H9 (cell line): ENCODE measurements around the gene SNX33. TPM values are rescaled to one million over a fixed set of nuclear protein-coding genes. Genes with fewer than 3 reads are reported as not detected.

Experiments used
- DNase-seq: peaks from one replicate; pipeline ENCODE4 v3.0.0-alpha.2; 2017
- H2AFZ ChIP-seq: one replicate; pipeline ENCODE4 v1.6.1; 2013; ENCODE audit warnings: mild to moderate bottlenecking, low read length, control low read depth, moderate library complexity
- H2AK5ac ChIP-seq: 2 replicates; pipeline ENCODE4 v1.6.1; 2013; ENCODE audit warnings: low read length, control low read depth, mixed read lengths; ENCODE audit not compliant: insufficient read length
- H2BK120ac ChIP-seq: one replicate; pipeline ENCODE4 v1.6.1; 2013; ENCODE audit warnings: low read depth, mild to moderate bottlenecking, low read length, control low read depth, inconsistent platforms; ENCODE audit not compliant: poor library complexity, severe bottlenecking
- H2BK12ac ChIP-seq: 2 replicates; pipeline ENCODE4 v1.6.1; 2013; ENCODE audit warnings: low read length, control low read depth, mixed read lengths, low read depth; ENCODE audit not compliant: insufficient read length
- H2BK15ac ChIP-seq: 2 replicates; pipeline ENCODE4 v1.6.1; 2013; ENCODE audit warnings: low read depth, low read length, control low read depth
- H2BK20ac ChIP-seq: one replicate; pipeline ENCODE4 v1.6.1; 2013; ENCODE audit warnings: low read depth, mild to moderate bottlenecking, low read length, control low read depth, inconsistent platforms; ENCODE audit not compliant: poor library complexity, severe bottlenecking
- H2BK5ac ChIP-seq: 2 replicates; pipeline ENCODE4 v1.6.1; 2013; ENCODE audit warnings: low read length, control low read depth, mixed read lengths; ENCODE audit not compliant: insufficient read length
- H3K14ac ChIP-seq: 2 replicates; pipeline ENCODE4 v1.6.1; 2013; ENCODE audit warnings: low read length, control low read depth; ENCODE audit not compliant: insufficient read depth
- H3K18ac ChIP-seq: 2 replicates; pipeline ENCODE4 v1.6.1; 2013; ENCODE audit warnings: low read depth, mild to moderate bottlenecking, mixed read lengths, low read length, control low read depth; ENCODE audit not compliant: insufficient read length
- H3K23ac ChIP-seq: 2 replicates; pipeline ENCODE4 v1.6.1; 2013; ENCODE audit warnings: low read length, control low read depth, mixed read lengths, low read depth; ENCODE audit not compliant: insufficient read length
- H3K23me2 ChIP-seq: 2 replicates; pipeline ENCODE4 v1.6.1; 2013; ENCODE audit warnings: low read depth, mild to moderate bottlenecking, mixed read lengths, low read length, control low read depth; ENCODE audit not compliant: insufficient read length, poor library complexity, severe bottlenecking
- H3K27ac ChIP-seq: 2 replicates; pipeline ENCODE4 v1.5.1; 2013; ENCODE audit warnings: low read length, control low read depth, mixed read lengths, low read depth; ENCODE audit not compliant: insufficient read length
- H3K27me3 ChIP-seq: 2 replicates; pipeline ENCODE4 v1.6.1; 2013; ENCODE audit warnings: low read length, control low read depth, inconsistent platforms; ENCODE audit not compliant: insufficient read depth
- H3K4ac ChIP-seq: 2 replicates; pipeline ENCODE4 v1.6.1; 2013; ENCODE audit warnings: low read depth, mild to moderate bottlenecking, control low read depth, inconsistent platforms, low read length, moderate library complexity
- H3K4me1 ChIP-seq: 2 replicates; pipeline ENCODE4 v1.6.1; 2013; ENCODE audit warnings: low read length, control low read depth, inconsistent platforms; ENCODE audit not compliant: insufficient read depth
- H3K4me2 ChIP-seq: 2 replicates; pipeline ENCODE4 v1.6.1; 2013; ENCODE audit warnings: low read length, control low read depth, mixed read lengths; ENCODE audit not compliant: insufficient read length, insufficient read depth
- H3K56ac ChIP-seq: 2 replicates; pipeline ENCODE4 v1.6.1; 2013; ENCODE audit warnings: low read depth, mild to moderate bottlenecking, mixed read lengths, low read length, control low read depth; ENCODE audit not compliant: insufficient read length
- H3K79me1 ChIP-seq: 2 replicates; pipeline ENCODE4 v1.6.1; 2013; ENCODE audit warnings: low read depth, mild to moderate bottlenecking, moderate library complexity, low read length, control low read depth, inconsistent platforms; ENCODE audit not compliant: insufficient read depth, poor library complexity, severe bottlenecking
- H3K79me2 ChIP-seq: 2 replicates; pipeline ENCODE4 v1.6.1; 2013; ENCODE audit warnings: low read length, control low read depth, inconsistent platforms; ENCODE audit not compliant: insufficient read depth
- H3K9ac ChIP-seq: 2 replicates; pipeline ENCODE4 v1.6.1; 2013; ENCODE audit warnings: low read length, control low read depth, mixed read lengths; ENCODE audit not compliant: insufficient read length; ENCODE audit errors: extremely low read depth
- H3K9me3 ChIP-seq: one replicate; pipeline ENCODE4 v1.6.1; 2013; ENCODE audit warnings: low read depth, low read length, inconsistent platforms; ENCODE audit not compliant: control insufficient read depth
- H3T11ph ChIP-seq: one replicate; pipeline ENCODE4 v1.6.1; 2013; ENCODE audit warnings: mild to moderate bottlenecking, low read length, control low read depth, inconsistent platforms
- H4K20me1 ChIP-seq: one replicate; pipeline ENCODE4 v1.6.1; 2013; ENCODE audit not compliant: control insufficient read depth, insufficient read length, insufficient read depth
- H4K5ac ChIP-seq: 2 replicates; pipeline ENCODE4 v1.6.1; 2013; ENCODE audit warnings: low read depth, mild to moderate bottlenecking, mixed read lengths, low read length, control low read depth; ENCODE audit not compliant: insufficient read length
- H4K8ac ChIP-seq: replicated peaks from 2 replicates; pipeline ENCODE4 v1.6.1; 2013; ENCODE audit warnings: low read length, control low read depth, mixed read lengths, low read depth; ENCODE audit not compliant: insufficient read length
- H4K91ac ChIP-seq: 2 replicates; pipeline ENCODE4 v1.6.1; 2013; ENCODE audit warnings: low read depth, mild to moderate bottlenecking, moderate library complexity, mixed read lengths, low read length, control low read depth; ENCODE audit not compliant: insufficient read length
- H3K27ac Mint-ChIP-seq, 3 experiments: 2 replicates in 2 of 3; 3 replicates in 1 of 3; pipeline ENCODE4 v1.8.0; 2020 to 2021; ENCODE audit warnings: mixed read lengths in 3 of 3, mild to moderate bottlenecking in 1 of 3, moderate library complexity in 1 of 3
- H3K27me3 Mint-ChIP-seq: 2 replicates; pipeline ENCODE4 v1.8.0; 2021; ENCODE audit warnings: low read depth, mild to moderate bottlenecking, moderate library complexity, mixed read lengths
- H3K36me3 Mint-ChIP-seq, 3 experiments: 2 replicates in 2 of 3; 3 replicates in 1 of 3; pipeline ENCODE4 v1.8.0; 2020 to 2021; ENCODE audit warnings: low read depth in 3 of 3, mixed read lengths in 3 of 3; ENCODE audit not compliant: insufficient read depth in 1 of 3
- H3K4me1 Mint-ChIP-seq, 2 experiments: 2 replicates each; pipeline ENCODE4 v1.8.0; 2020; ENCODE audit warnings: mixed read lengths in 2 of 2
- H3K4me3 Mint-ChIP-seq, 2 experiments: 2 replicates in 1 of 2; 3 replicates in 1 of 2; pipeline ENCODE4 v1.8.0; 2020 to 2021; ENCODE audit warnings: mild to moderate bottlenecking in 2 of 2, mixed read lengths in 2 of 2, moderate library complexity in 1 of 2
- H3K9me3 Mint-ChIP-seq, 2 experiments: 2 replicates in 1 of 2; 3 replicates in 1 of 2; pipeline ENCODE4 v1.8.0; 2020; ENCODE audit warnings: mild to moderate bottlenecking in 2 of 2, mixed read lengths in 2 of 2, moderate library complexity in 1 of 2
- WGBS: extraction: QIAGEN DNeasy Blood & Tissue Kit; methylation state at CpG from one replicate; pipeline ENCODE4 v1.1.7; 2013; ENCODE audit warnings: missing lambda C conversion rate, low lambda C conversion rate, mixed read lengths; ENCODE audit not compliant: insufficient read length; ENCODE audit errors: extremely low coverage; 5-methylcytosine and 5-hydroxymethylcytosine counted together
- total RNA-seq: library from RNA; stranded (reverse); gene quantifications from 2 replicates; pipeline ENCODE4 v1.2.1, GENCODE V29; 2021
- TF ChIP-seq, protein P1 (sequence below): fragments of 200-600 bp; sonication (generic); conservative IDR thresholded peaks from 3 replicates; pipeline ENCODE4 v1.8.0; 2021; ENCODE audit warnings: antibody characterized with exemption, mild to moderate bottlenecking

Gene SNX33
- total RNA-seq, 1 experiment from 2014 or later, result 17.7 TPM

DNA sequence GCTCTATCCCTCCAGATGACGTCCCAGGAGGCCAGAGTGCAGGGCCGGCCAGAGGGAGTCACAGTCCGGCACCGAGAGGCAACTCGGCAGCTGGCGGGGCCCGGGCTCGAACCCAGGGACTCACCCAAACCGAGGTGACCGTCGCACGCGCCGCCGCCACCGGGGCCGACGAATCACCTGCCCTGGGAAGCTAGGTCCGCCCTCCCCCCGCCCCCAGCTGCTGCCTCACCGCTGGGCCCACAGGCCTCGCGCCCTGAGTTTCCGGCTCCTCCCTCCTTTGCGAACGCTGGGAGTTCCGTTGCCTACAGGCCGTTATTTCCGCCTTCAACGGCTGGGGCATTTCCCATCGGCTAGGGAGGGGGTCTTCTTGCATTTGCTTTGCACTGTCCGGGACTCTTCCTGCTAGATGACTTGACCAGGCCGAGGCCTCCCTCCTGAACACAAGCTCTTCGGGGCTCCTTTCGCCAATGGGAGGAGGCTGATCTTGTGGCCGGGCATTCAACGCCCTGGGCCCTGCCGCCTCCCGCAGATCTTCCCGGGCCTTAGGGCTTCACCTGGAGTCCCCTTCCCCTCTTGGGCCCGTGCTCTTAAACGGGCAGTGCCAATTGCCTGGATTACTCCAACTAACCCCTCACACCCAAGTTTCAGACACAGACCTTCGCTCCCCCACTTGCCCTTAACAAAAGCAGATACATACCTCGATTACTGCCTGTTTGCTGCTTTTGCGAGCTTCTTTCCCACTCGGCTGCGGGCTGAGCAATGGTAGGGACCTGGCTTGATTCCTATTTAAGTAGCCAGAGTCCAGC, 22.0 kb upstream of the SNX33 start, which contains the start of gene SNUPN:
TSS of gene SNUPN (minus strand) at position 184 of the 806 bp plus-strand sequence. CDS start 4,674 bp downstream, outside the sequence.
- no peak within 1 kb of the TSS for H2BK12ac ChIP-seq
- H3K9me3 Mint-ChIP-seq, result no peaks in the 10 kb centered on the region
- TF ChIP-seq, protein P1, sequence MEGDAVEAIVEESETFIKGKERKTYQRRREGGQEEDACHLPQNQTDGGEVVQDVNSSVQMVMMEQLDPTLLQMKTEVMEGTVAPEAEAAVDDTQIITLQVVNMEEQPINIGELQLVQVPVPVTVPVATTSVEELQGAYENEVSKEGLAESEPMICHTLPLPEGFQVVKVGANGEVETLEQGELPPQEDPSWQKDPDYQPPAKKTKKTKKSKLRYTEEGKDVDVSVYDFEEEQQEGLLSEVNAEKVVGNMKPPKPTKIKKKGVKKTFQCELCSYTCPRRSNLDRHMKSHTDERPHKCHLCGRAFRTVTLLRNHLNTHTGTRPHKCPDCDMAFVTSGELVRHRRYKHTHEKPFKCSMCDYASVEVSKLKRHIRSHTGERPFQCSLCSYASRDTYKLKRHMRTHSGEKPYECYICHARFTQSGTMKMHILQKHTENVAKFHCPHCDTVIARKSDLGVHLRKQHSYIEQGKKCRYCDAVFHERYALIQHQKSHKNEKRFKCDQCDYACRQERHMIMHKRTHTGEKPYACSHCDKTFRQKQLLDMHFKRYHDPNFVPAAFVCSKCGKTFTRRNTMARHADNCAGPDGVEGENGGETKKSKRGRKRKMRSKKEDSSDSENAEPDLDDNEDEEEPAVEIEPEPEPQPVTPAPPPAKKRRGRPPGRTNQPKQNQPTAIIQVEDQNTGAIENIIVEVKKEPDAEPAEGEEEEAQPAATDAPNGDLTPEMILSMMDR, result no peak
- peak within 1 kb of the TSS; percentile 65 for H3K27ac ChIP-seq
- H3T11ph ChIP-seq, result no peak within 1 kb of the TSS
- H2BK5ac ChIP-seq, result no peak within 1 kb of the TSS
- H2AFZ ChIP-seq, result no peak within 1 kb of the TSS
- H3K4me3 Mint-ChIP-seq, result peak within 1 kb of the TSS; percentile 86 to 89
- no peaks in the 10 kb centered on the region for H3K79me1 ChIP-seq
- H3K4me1 Mint-ChIP-seq, result peaks cover 8 to 12% of the 10 kb centered on the region in 2 experiments; a peak in 3 of 4 replicates
- peak within 1 kb of the TSS; percentile 90 to 98 (median 98) for H3K27ac Mint-ChIP-seq
- H3K4me2 ChIP-seq, result peak within 1 kb of the TSS; percentile 99
- no peaks in the 10 kb centered on the region for H4K20me1 ChIP-seq
- peaks cover 0 to 3% (median 1%) of the 10 kb centered on the region in 3 experiments; a peak in 1 of 7 replicates for H3K36me3 Mint-ChIP-seq
- peak within 1 kb of the TSS; percentile 67 for H3K18ac ChIP-seq
- DNase-seq, result peak; percentile 97
- H2BK15ac ChIP-seq, result no peak within 1 kb of the TSS
- no peaks in the 10 kb centered on the region for H3K4me1 ChIP-seq
- H3K27me3 Mint-ChIP-seq, result no peaks in the 10 kb centered on the region
- no peak within 1 kb of the TSS for H2BK120ac ChIP-seq
- no peak within 1 kb of the TSS for H2BK20ac ChIP-seq
- peaks cover 7% of the 10 kb centered on the region for H3K23me2 ChIP-seq
- H3K56ac ChIP-seq, result no peak within 1 kb of the TSS
- no peaks in the 10 kb centered on the region for H3K9me3 ChIP-seq
- no CpG with 5 or more reads among the region's 47 CpGs for WGBS
- H4K8ac ChIP-seq, result no peak within 1 kb of the TSS
- H3K23ac ChIP-seq, result no peak within 1 kb of the TSS
- H4K5ac ChIP-seq, result no peak within 1 kb of the TSS
- H3K9ac ChIP-seq, result peak within 1 kb of the TSS; percentile 61
- H3K4ac ChIP-seq, result no peak within 1 kb of the TSS
- H3K27me3 ChIP-seq, result no peaks in the 10 kb centered on the region
- H2AK5ac ChIP-seq, result no peak within 1 kb of the TSS
- no peak within 1 kb of the TSS for H4K91ac ChIP-seq
- H3K14ac ChIP-seq, result peak within 1 kb of the TSS; percentile 81; the same call in 1 of the 2 replicates
- no peaks in the 10 kb centered on the region for H3K79me2 ChIP-seq
